Keratinocyte (primary cell): ENCODE measurements around the gene PRKCH. TPM values are rescaled to one million over a fixed set of nuclear protein-coding genes. Genes with fewer than 3 reads are reported as not detected.

Source experiments
- DNase-seq: peaks from one replicate; pipeline ENCODE4 v3.0.0-alpha.2; 2011; ENCODE audit warnings: low read depth, missing footprints, low spot score
- FAIRE-seq: peaks from 2 replicates; lab custom pipeline; 2011; peaks lifted over from hg19 to GRCh38; lab: Jason Lieb, UNC
- H2AFZ ChIP-seq: 2 replicates; pipeline ENCODE4 v1.6.0; 2012; ENCODE audit warnings: low read length, control low read depth, inconsistent platforms; ENCODE audit not compliant: control insufficient read depth
- H3K27ac ChIP-seq: 2 replicates; pipeline ENCODE4 v1.5.1; 2011; ENCODE audit warnings: low read length; ENCODE audit not compliant: control insufficient read depth, insufficient read depth
- H3K27me3 ChIP-seq: 3 replicates; pipeline ENCODE4 v1.6.0; 2011; ENCODE audit warnings: low read length; ENCODE audit not compliant: control insufficient read depth, insufficient read depth; ENCODE audit errors: extremely low read depth
- H3K36me3 ChIP-seq, 2 experiments: 2 replicates in 1 of 2; 3 replicates in 1 of 2; pipeline ENCODE4 v1.5.1; 2011; ENCODE audit warnings: low read length in 2 of 2, mild to moderate bottlenecking in 1 of 2; ENCODE audit not compliant: control insufficient read depth in 2 of 2, insufficient read depth in 2 of 2; ENCODE audit errors: extremely low read depth in 1 of 2
- H3K4me1 ChIP-seq: 3 replicates; pipeline ENCODE4 v1.5.1; 2011; ENCODE audit warnings: low read length; ENCODE audit not compliant: control insufficient read depth, insufficient read depth; ENCODE audit errors: extremely low read depth
- H3K4me2 ChIP-seq: 3 replicates; pipeline ENCODE4 v1.6.0; 2011; ENCODE audit warnings: low read depth, low read length; ENCODE audit not compliant: control insufficient read depth, insufficient read depth; ENCODE audit errors: extremely low read depth
- H3K4me3 ChIP-seq, 3 experiments: fragments of 200-600 bp in 1 of 3; sonication (generic) in 1 of 3; 2 replicates in 2 of 3; 3 replicates in 1 of 3; pipeline ENCODE4 v1.5.1; 2011 to 2016; ENCODE audit warnings: low read length in 3 of 3, mild to moderate bottlenecking in 3 of 3, control low read depth in 2 of 3, inconsistent platforms in 1 of 3, low read depth in 1 of 3, mixed read lengths in 1 of 3, mixed run types in 1 of 3, moderate library complexity in 1 of 3; ENCODE audit not compliant: control insufficient read depth in 2 of 3, insufficient read depth in 2 of 3; ENCODE audit errors: extremely low read depth in 1 of 3
- H3K79me2 ChIP-seq: 2 replicates; pipeline ENCODE4 v1.6.0; 2012; ENCODE audit warnings: low read length; ENCODE audit not compliant: control insufficient read depth, insufficient read depth
- H3K9ac ChIP-seq: 3 replicates; pipeline ENCODE4 v1.6.0; 2011; ENCODE audit warnings: low read length; ENCODE audit not compliant: control insufficient read depth, insufficient read depth; ENCODE audit errors: extremely low read depth
- H3K9me1 ChIP-seq: 3 replicates; pipeline ENCODE4 v1.6.0; 2011; ENCODE audit warnings: low read length; ENCODE audit not compliant: control insufficient read depth, insufficient read depth; ENCODE audit errors: extremely low read depth
- H3K9me3 ChIP-seq: 2 replicates; pipeline ENCODE4 v1.5.1; 2012; ENCODE audit warnings: low read depth, low read length; ENCODE audit not compliant: control insufficient read depth
- H4K20me1 ChIP-seq: 3 replicates; pipeline ENCODE4 v1.6.0; 2011; ENCODE audit warnings: low read length; ENCODE audit not compliant: control insufficient read depth, insufficient read depth; ENCODE audit errors: extremely low read depth
- CTCF ChIP-seq, 3 experiments: IDR thresholded peaks in 1 of 3; conservative IDR thresholded peaks in 1 of 3; optimal IDR thresholded peaks in 1 of 3; 2 replicates in 2 of 3; 3 replicates in 1 of 3; pipeline versions ENCODE3 to v1.5.1; 2011; ENCODE audit warnings: low read length in 3 of 3, mild to moderate bottlenecking in 3 of 3, moderate library complexity in 2 of 3, control low read depth in 1 of 3, inconsistent platforms in 1 of 3; ENCODE audit not compliant: insufficient read depth in 2 of 3; ENCODE audit errors: extremely low read depth in 1 of 3
- EZH2 ChIP-seq: IDR thresholded peaks from one replicate; pipeline ENCODE4 v1.6.1; 2012; ENCODE audit warnings: inconsistent platforms, mild to moderate bottlenecking, low read length, moderate library complexity
- dilution Hi-C: fragments of 300-500 bp; cut with MboI; formaldehyde crosslinking; loops from one replicate; pipeline ENCODE4 v1.7.0; 2020; ENCODE audit warnings: low sequenced_read_pairs; ENCODE audit not compliant: extremely low pct_ligation_motif_present
- polyA plus RNA-seq, 5 experiments: library from polyadenylated mRNA; depleted of rRNA in 3 of 5; stranded (reverse) in 3 of 5; stranded (forward) in 1 of 5; unstranded in 1 of 5; fragments of >200 nt; gene quantifications; 1 replicate in 1 of 5; 2 replicates in 3 of 5; 3 replicates in 1 of 5; pipeline versions ENCODE4 v1.2.1 to v1.2.3, GENCODE V29; 2011 to 2012; ENCODE audit warnings: missing spikeins in 2 of 5, low read depth in 1 of 5, low replicate concordance in 1 of 5

PRKCH gene
- polyA plus RNA-seq, 1 donor (not counting 4 experiments of a cell fraction or from before 2014, with no cell fraction given) = 13.7 TPM

GRCh38 chr14:61406675-61407074 is 85.3 kb downstream of the PRKCH start:
- dilution Hi-C loops = no loop called here

GRCh38 chr14:61408498-61408897 is 87.1 kb downstream of the PRKCH start:
- no peak for DNase-seq
- no peaks in the 10 kb centered on the region for H3K9me1 ChIP-seq
- H3K4me3 ChIP-seq = no peak overlapping the region
- H3K27ac ChIP-seq = no peak overlapping the region
- no peaks in the 10 kb centered on the region for H3K4me1 ChIP-seq
- no peaks in the 10 kb centered on the region for H3K36me3 ChIP-seq
- no peak overlapping the region for H2AFZ ChIP-seq
- H3K79me2 ChIP-seq = peaks cover 1% of the 10 kb centered on the region
- no peak overlapping the region for H3K4me2 ChIP-seq
- dilution Hi-C loops = no loop called here
- H4K20me1 ChIP-seq = no peaks in the 10 kb centered on the region
- H3K27me3 ChIP-seq = no peaks in the 10 kb centered on the region
- no peak overlapping the region for H3K9ac ChIP-seq
- TF ChIP-seq CTCF (optimal IDR thresholded peaks at IDR 0.05 in 1 of 3, IDR thresholded peaks at IDR 0.05 in 1 of 3, conservative IDR thresholded peaks at IDR 0.05 in 1 of 3; ENCODE audit: extremely low read depth in 1 of 3, insufficient read depth in 2 of 3, low read length in 3 of 3) = no peak
- no peak for TF ChIP-seq EZH2
- H3K9me3 ChIP-seq = no peaks in the 10 kb centered on the region
- FAIRE-seq = no peak

More at GRCh38 chr14:61406675-61407074, 85.3 kb downstream of the PRKCH start:
- Histone ChIP-seq H3K9me1 (no peaks in the 10 kb centered on the region), H3K4me1 (no peaks in the 10 kb centered on the region), H3K9me3 (no peaks in the 10 kb centered on the region), H3K4me2 (no peak overlapping the region), H3K9ac (no peak overlapping the region), H4K20me1 (no peaks in the 10 kb centered on the region), H3K27ac (no peak overlapping the region), H3K27me3 (no peaks in the 10 kb centered on the region), H3K79me2 (peaks cover 1% of the 10 kb centered on the region), H2AFZ (no peak overlapping the region), H3K4me3 (no peak overlapping the region), H3K36me3 (no peaks in the 10 kb centered on the region)
- FAIRE-seq (no peak), DNase-seq (no peak)
- TF ChIP-seq EZH2 = no peak
- no peak for TF ChIP-seq CTCF (optimal IDR thresholded peaks at IDR 0.05 in 1 of 3, IDR thresholded peaks at IDR 0.05 in 1 of 3, conservative IDR thresholded peaks at IDR 0.05 in 1 of 3; ENCODE audit: extremely low read depth in 1 of 3, insufficient read depth in 2 of 3, low read length in 3 of 3)
